ENCODE data around the gene FLOT2. TPM values are rescaled to one million over a fixed set of nuclear protein-coding genes. Genes with fewer than 3 reads are reported as not detected.

Gene FLOT2
- total RNA-seq, 1 experiment from 2014 or later: 126 TPM

DNA sequence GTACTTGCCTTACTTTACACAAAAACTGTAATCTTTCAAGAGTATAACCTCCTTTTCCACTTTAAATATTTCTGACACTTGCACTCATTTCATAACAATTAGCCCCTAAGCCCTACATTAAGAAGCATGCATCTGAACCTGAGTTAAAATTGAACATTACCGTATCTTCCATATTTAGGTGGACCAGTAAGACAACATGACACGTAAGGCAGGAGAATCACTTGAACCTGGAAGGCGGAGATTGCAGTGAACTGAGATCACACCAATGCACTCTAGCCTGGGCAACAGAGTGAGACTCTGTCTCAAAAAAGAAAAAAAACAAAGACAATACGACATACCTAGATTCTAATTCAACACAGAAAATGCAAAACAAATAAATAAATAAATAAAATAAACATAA, 46.8 kb upstream of the FLOT2 start:
- intact Hi-C loops (cut with micrococcal nuclease): loop anchor here (10.0 kb wide), 1 partner anchor 90 kb away; the partner anchor contains the start of gene ERAL1

DNA sequence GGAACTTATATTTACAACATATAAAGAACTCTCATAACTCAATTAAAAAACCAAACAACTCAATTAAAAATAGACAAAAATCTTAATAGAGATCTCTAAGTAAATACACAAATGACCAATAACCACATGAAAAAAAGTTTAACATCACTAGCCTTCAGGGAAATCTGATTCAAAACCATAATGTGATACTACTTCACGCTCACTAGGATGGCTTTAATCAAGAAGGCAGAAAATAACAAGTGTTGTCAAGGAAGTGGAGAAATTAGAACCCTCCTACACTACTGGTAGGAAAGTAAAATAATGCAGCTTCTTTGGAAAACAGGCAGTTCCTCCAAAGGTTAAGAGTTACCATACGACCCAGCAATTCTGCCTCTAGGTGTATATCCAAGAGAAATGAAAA, 45.4 kb upstream of the FLOT2 start:
- TF ChIP-seq, protein P1, sequence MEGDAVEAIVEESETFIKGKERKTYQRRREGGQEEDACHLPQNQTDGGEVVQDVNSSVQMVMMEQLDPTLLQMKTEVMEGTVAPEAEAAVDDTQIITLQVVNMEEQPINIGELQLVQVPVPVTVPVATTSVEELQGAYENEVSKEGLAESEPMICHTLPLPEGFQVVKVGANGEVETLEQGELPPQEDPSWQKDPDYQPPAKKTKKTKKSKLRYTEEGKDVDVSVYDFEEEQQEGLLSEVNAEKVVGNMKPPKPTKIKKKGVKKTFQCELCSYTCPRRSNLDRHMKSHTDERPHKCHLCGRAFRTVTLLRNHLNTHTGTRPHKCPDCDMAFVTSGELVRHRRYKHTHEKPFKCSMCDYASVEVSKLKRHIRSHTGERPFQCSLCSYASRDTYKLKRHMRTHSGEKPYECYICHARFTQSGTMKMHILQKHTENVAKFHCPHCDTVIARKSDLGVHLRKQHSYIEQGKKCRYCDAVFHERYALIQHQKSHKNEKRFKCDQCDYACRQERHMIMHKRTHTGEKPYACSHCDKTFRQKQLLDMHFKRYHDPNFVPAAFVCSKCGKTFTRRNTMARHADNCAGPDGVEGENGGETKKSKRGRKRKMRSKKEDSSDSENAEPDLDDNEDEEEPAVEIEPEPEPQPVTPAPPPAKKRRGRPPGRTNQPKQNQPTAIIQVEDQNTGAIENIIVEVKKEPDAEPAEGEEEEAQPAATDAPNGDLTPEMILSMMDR (IDR thresholded peaks at IDR 0.05; ENCODE audit: unreplicated experiment): no peak
- no peak for DNase-seq (ENCODE audit: unreplicated experiment)
- ChIA-PET POLR2A (interaction anchor here (0.8 to 1.2 kb wide), 4 partner anchors 9 to 232 kb away, joined by 3 to 4 read pairs (median 4); partner anchors contain the start of genes PHF12 and TLCD1), CTCF (no interaction called here)
- no peak overlapping the region for H3K4me3 Mint-ChIP-seq (ENCODE audit: unreplicated experiment)
- H3K27me3 Mint-ChIP-seq (ENCODE audit: insufficient read depth, unreplicated experiment): no peaks in the 10 kb centered on the region
- peaks cover 67% of the 10 kb centered on the region for H3K36me3 Mint-ChIP-seq (ENCODE audit: insufficient read depth, unreplicated experiment)
- BruUV-seq (replicated peaks): no TSS peak
- H3K9me3 Mint-ChIP-seq (ENCODE audit: unreplicated experiment): no peaks in the 10 kb centered on the region
- intact Hi-C loops (cut with micrococcal nuclease): loop anchor here (10.0 kb wide), 1 partner anchor 88 kb away; the partner anchor contains the start of gene ERAL1
- no peak overlapping the region for H3K27ac Mint-ChIP-seq (ENCODE audit: low read depth, unreplicated experiment)
- peaks cover 11% of the 10 kb centered on the region for H3K4me1 Mint-ChIP-seq (ENCODE audit: insufficient read depth, unreplicated experiment)

More for the DNA sequence above, 46.8 kb upstream of the FLOT2 start:
- Mint-ChIP-seq H3K9me3 (ENCODE audit: unreplicated experiment) (no peaks in the 10 kb centered on the region), H3K4me1 (ENCODE audit: insufficient read depth, unreplicated experiment) (peaks cover 6% of the 10 kb centered on the region), H3K4me3 (ENCODE audit: unreplicated experiment) (no peak overlapping the region), H3K27ac (ENCODE audit: low read depth, unreplicated experiment) (no peak overlapping the region), H3K27me3 (ENCODE audit: insufficient read depth, unreplicated experiment) (no peaks in the 10 kb centered on the region), H3K36me3 (ENCODE audit: insufficient read depth, unreplicated experiment) (peaks cover 80% of the 10 kb centered on the region)
- TF ChIP-seq, protein P1 (IDR thresholded peaks at IDR 0.05; ENCODE audit: unreplicated experiment): no peak
- DNase-seq (ENCODE audit: unreplicated experiment): no peak
- BruUV-seq (replicated peaks): no TSS peak
- POLR2A ChIA-PET: interaction anchor here (1.2 to 10.3 kb wide), 2 partner anchors 9 to 219 kb away, joined by 3 to 130 read pairs; partner anchors contain the start of gene TLCD1
- CTCF ChIA-PET: interaction anchor here (0.7 to 1.3 kb wide), 6 partner anchors 9 to 218 kb away, joined by 3 to 5 read pairs (median 4); no protein-coding TSS in a partner anchor

DNA sequence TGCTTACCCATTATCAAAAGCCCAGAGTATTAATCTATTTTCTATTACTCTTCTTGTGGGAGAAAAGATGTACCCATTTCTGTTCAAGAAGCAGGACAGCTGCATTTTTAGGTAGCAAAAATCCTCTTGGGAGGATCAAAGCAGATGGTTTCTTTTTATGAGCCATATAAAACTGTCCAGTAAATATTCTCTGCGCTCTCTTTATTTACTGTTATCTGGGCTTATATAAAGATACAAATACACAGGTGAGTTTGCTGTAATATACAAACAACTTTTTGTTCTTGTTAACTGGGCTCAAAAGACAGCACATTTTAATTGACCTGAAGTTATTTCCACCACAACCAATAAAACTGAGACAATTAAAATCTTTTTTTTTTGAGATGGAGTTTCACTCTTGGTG, 43.7 kb upstream of the FLOT2 start:
- no peaks in the 10 kb centered on the region for H3K9me3 Mint-ChIP-seq (ENCODE audit: unreplicated experiment)
- no peak overlapping the region for H3K27ac Mint-ChIP-seq (ENCODE audit: low read depth, unreplicated experiment)
- intact Hi-C loops (cut with micrococcal nuclease): loop anchor here (10.0 kb wide), 1 partner anchor 86 kb away; the partner anchor contains the start of gene ERAL1
- TF ChIP-seq, protein P1 (IDR thresholded peaks at IDR 0.05; ENCODE audit: unreplicated experiment): no peak
- POLR2A ChIA-PET: interaction anchor here (1.4 kb wide), 1 partner anchor 10 kb away, joined by 9 read pairs; the partner anchor contains the start of gene PHF12
- H3K36me3 Mint-ChIP-seq (ENCODE audit: insufficient read depth, unreplicated experiment): peaks cover 50% of the 10 kb centered on the region
- no peak for DNase-seq (ENCODE audit: unreplicated experiment)
- no peaks in the 10 kb centered on the region for H3K27me3 Mint-ChIP-seq (ENCODE audit: insufficient read depth, unreplicated experiment)
- H3K4me1 Mint-ChIP-seq (ENCODE audit: insufficient read depth, unreplicated experiment): peaks cover 16% of the 10 kb centered on the region
- BruUV-seq (replicated peaks): no TSS peak
- CTCF ChIA-PET: interaction anchor here (0.6 kb wide), 2 partner anchors 36 to 188 kb away, joined by 3 to 4 read pairs; no protein-coding TSS in a partner anchor
- H3K4me3 Mint-ChIP-seq (ENCODE audit: unreplicated experiment): no peak overlapping the region

DNA sequence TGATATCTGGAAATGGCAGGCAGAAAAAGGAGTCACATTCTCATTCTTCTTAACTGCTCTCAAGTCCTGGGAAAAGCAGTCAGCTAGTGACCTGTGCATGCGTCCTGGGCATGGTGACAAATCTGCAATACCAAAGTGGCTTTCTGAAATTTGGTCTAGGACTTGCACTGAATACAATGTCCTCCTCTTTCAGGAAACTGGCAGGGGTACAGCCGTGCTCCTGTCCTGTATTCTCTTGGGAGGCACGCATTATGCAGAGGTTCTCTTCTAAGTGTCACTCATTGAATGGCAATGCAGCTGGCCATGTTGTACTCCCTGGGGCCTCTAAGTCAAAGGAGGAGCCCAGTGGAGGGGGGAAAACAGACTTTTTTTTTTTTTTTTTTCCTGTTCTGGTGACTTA, 43.1 kb upstream of the FLOT2 start:
- ChIA-PET CTCF (interaction anchor here (0.6 kb wide), 2 partner anchors 35 to 187 kb away, joined by 3 to 4 read pairs; no protein-coding TSS in a partner anchor), POLR2A (interaction anchor here (0.5 kb wide), 1 partner anchor 9 kb away, joined by 3 read pairs; no protein-coding TSS in a partner anchor)
- Mint-ChIP-seq H3K4me3 (ENCODE audit: unreplicated experiment) (no peak overlapping the region), H3K27me3 (ENCODE audit: insufficient read depth, unreplicated experiment) (no peaks in the 10 kb centered on the region), H3K4me1 (ENCODE audit: insufficient read depth, unreplicated experiment) (peaks cover 16% of the 10 kb centered on the region), H3K27ac (ENCODE audit: low read depth, unreplicated experiment) (no peak overlapping the region), H3K36me3 (ENCODE audit: insufficient read depth, unreplicated experiment) (peaks cover 45% of the 10 kb centered on the region), H3K9me3 (ENCODE audit: unreplicated experiment) (no peaks in the 10 kb centered on the region)
- BruUV-seq (replicated peaks): no TSS peak
- DNase-seq (ENCODE audit: unreplicated experiment): no peak
- TF ChIP-seq, protein P1 (IDR thresholded peaks at IDR 0.05; ENCODE audit: unreplicated experiment): no peak
- intact Hi-C loops (cut with micrococcal nuclease): loop anchor here (10.0 kb wide), 1 partner anchor 86 kb away; the partner anchor contains the start of gene ERAL1
